Aorta (tissue), 5 donors: ENCODE results near the gene NR1D2. TPM values are rescaled to one million over a fixed set of nuclear protein-coding genes. Genes with fewer than 3 reads are reported as not detected.

Experiments
- ATAC-seq: fragments of 200-7000 bp; cut with Tn5 transposase; one replicate; pipeline ENCODE4 v1.9.1; 2022; ENCODE audit warnings: moderate library complexity; ENCODE audit not compliant: low FRiP score
- DNase-seq, 2 donors: peaks; one replicate each; pipeline ENCODE4 v3.0.0-alpha.2; 2020
- H3K27ac ChIP-seq, 2 donors: one replicate each; pipeline ENCODE4 v1.5.1; 2013; ENCODE audit warnings: low read length in 2 of 2, mild to moderate bottlenecking in 2 of 2, moderate library complexity in 2 of 2, control low read depth in 1 of 2, inconsistent platforms in 1 of 2, low read depth in 1 of 2
- H3K27me3 ChIP-seq, 2 donors: one replicate each; pipeline ENCODE4 v1.6.1; 2013; ENCODE audit warnings: control low read depth in 1 of 2, low read length in 1 of 2, mild to moderate bottlenecking in 1 of 2, moderate library complexity in 1 of 2; ENCODE audit not compliant: insufficient read depth in 2 of 2, control insufficient read depth in 1 of 2
- H3K36me3 ChIP-seq, 2 donors: one replicate each; pipeline ENCODE4 v1.6.1; 2013; ENCODE audit warnings: control low read depth in 1 of 2, low read length in 1 of 2, mild to moderate bottlenecking in 1 of 2; ENCODE audit not compliant: insufficient read depth in 2 of 2, control insufficient read depth in 1 of 2
- H3K4me1 ChIP-seq, 2 donors: one replicate each; pipeline ENCODE4 v1.6.1; 2013; ENCODE audit warnings: low read length in 2 of 2, control low read depth in 1 of 2, mild to moderate bottlenecking in 1 of 2, moderate library complexity in 1 of 2; ENCODE audit not compliant: insufficient read depth in 2 of 2, control insufficient read depth in 1 of 2
- H3K4me3 ChIP-seq, 2 donors: one replicate each; pipeline ENCODE4 v1.5.1; 2013; ENCODE audit warnings: low read length in 2 of 2, control low read depth in 1 of 2, mild to moderate bottlenecking in 1 of 2
- H3K9me3 ChIP-seq: one replicate; pipeline ENCODE4 v1.6.1; 2013; ENCODE audit warnings: mild to moderate bottlenecking, low read length; ENCODE audit not compliant: control insufficient read depth
- WGBS, 2 donors: extraction: QIAGEN DNeasy Blood & Tissue Kit; methylation state at CpG; one replicate each; pipeline ENCODE4 v1.1.7; 2013; 5-methylcytosine and 5-hydroxymethylcytosine counted together
- intact Hi-C, 2 donors: fragments of 100-400 bp; cut with DNase I; formaldehyde crosslinking; loops; one replicate each; pipeline versions ENCODE4 v1.14.2 to v1.15.0; 2022
- polyA plus RNA-seq, 2 donors: library from polyadenylated mRNA; stranded (reverse); fragments of 200-250 nt; gene quantifications; one replicate each; pipeline ENCODE4 v1.2.3, GENCODE V29; 2013
- total RNA-seq, 2 donors: library from RNA; stranded (reverse); fragmentation: NEBNext Ultra II Directional; extraction: Animal tissue kit (Norgen Biotek cat#: 25700); gene quantifications; one replicate each; pipeline ENCODE4 v1.2.1, GENCODE V29; 2021
- donor health status: healthy with polysubstance abuse.
- donor health status: Bipolar disorder and iron deficiency.
- donor health status: DM: no; HTN: no; CAD: no.
- donor health status: DM: no; HTN: no; CAD: no.
- donor health status: DM: yes; HTN: yes; CAD: no.

The NR1D2 gene
- total and polyA plus RNA-seq, 4 donors, result 16.3 to 61.1 (median 22.6) TPM

GRCh38 chr3:23921052-23921511 lies 24.0 kb upstream of the NR1D2 start:
- WGBS, 2 donors, result 86 to 89% methylated on average over 3 of the region's 3 CpGs
- ATAC-seq (no peak), DNase-seq (no peak)
- no peak overlapping the region for H3K27ac ChIP-seq
- intact Hi-C loops, result loop anchor here in 1 of 2 donors (10.0 kb wide), 1 partner anchor 64 kb away; no protein-coding TSS in a partner anchor
- peaks cover 0 to 4% of the 10 kb centered on the region in 2 donors for H3K36me3 ChIP-seq
- H3K4me3 ChIP-seq, result no peak overlapping the region
- H3K9me3 ChIP-seq, result no peaks in the 10 kb centered on the region
- no peaks in the 10 kb centered on the region for H3K27me3 ChIP-seq
- no peaks in the 10 kb centered on the region for H3K4me1 ChIP-seq

- WGBS, 2 donors, result 34 to 37% methylated on average over 2 of the region's 2 CpGs
- Histone ChIP-seq H3K27me3 (no peaks in the 10 kb centered on the region), H3K27ac (no peak overlapping the region), H3K4me1 (no peaks in the 10 kb centered on the region), H3K4me3 (no peak overlapping the region), H3K9me3 (no peaks in the 10 kb centered on the region), H3K36me3 (peaks cover 0 to 4% of the 10 kb centered on the region in 2 donors)
- ATAC-seq, result no peak
- intact Hi-C loops, result loop anchor here in 1 of 2 donors (10.0 kb wide), 1 partner anchor 61 kb away; no protein-coding TSS in a partner anchor
- DNase-seq, result no peak
These were observed 21.3 kb upstream of the NR1D2 start for GRCh38 chr3:23923786-23924185.

GRCh38 chr3:23926246-23926645 lies 18.8 kb upstream of the NR1D2 start:
- Histone ChIP-seq H3K27me3 (no peaks in the 10 kb centered on the region), H3K4me1 (no peaks in the 10 kb centered on the region), H3K9me3 (no peaks in the 10 kb centered on the region), H3K36me3 (no peaks in the 10 kb centered on the region), H3K27ac (no peak overlapping the region), H3K4me3 (no peak overlapping the region)
- ATAC-seq, result no peak
- intact Hi-C loops, result loop anchor here in 1 of 2 donors (10.0 kb wide), 1 partner anchor 59 kb away; no protein-coding TSS in a partner anchor
- DNase-seq, result no peak
- 97 to 98% methylated on average over 7 of the region's 7 CpGs for WGBS, 2 donors

DNA sequence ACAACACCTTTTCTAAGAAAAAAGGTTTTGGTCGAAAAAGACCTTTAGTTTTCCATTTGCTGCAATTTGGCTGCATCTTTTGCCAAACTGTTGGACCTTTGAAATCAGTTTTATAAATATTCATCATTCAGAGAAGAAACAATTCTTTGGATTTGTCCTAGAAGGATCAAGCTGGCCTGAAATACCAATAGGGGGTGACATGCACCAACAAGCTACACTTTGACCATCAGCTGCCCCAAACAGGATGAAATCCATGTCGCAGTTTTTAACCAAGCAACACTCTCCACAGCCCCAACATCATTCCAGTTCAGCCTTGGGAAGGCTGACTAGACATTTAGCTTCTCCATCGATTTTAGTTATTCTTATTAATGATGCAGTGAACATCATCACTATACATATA lies 18.4 kb upstream of the NR1D2 start:
- H3K36me3 ChIP-seq, result no peaks in the 10 kb centered on the region
- H3K27me3 ChIP-seq, result no peaks in the 10 kb centered on the region
- DNase-seq, result no peak
- no peak for ATAC-seq
- no peak overlapping the region for H3K4me3 ChIP-seq
- 58 to 72% methylated on average over 3 of the region's 3 CpGs for WGBS, 2 donors
- no peaks in the 10 kb centered on the region for H3K4me1 ChIP-seq
- H3K27ac ChIP-seq, result no peak overlapping the region
- intact Hi-C loops, result loop anchor here in 1 of 2 donors (10.0 kb wide), 1 partner anchor 58 kb away; no protein-coding TSS in a partner anchor
- H3K9me3 ChIP-seq, result no peaks in the 10 kb centered on the region

GRCh38 chr3:23928524-23928923 lies 16.6 kb upstream of the NR1D2 start:
- DNase-seq (no peak), ATAC-seq (no peak)
- H3K9me3 ChIP-seq, result no peaks in the 10 kb centered on the region
- H3K27ac ChIP-seq, result no peak overlapping the region
- intact Hi-C loops, result loop anchor here in 1 of 2 donors (10.0 kb wide), 1 partner anchor 56 kb away; no protein-coding TSS in a partner anchor
- H3K4me1 ChIP-seq, result no peaks in the 10 kb centered on the region
- no peaks in the 10 kb centered on the region for H3K27me3 ChIP-seq
- H3K4me3 ChIP-seq, result no peak overlapping the region
- 85 to 90% methylated on average over 7 to 8 of the region's 8 CpGs for WGBS, 2 donors
- no peaks in the 10 kb centered on the region for H3K36me3 ChIP-seq

- no peak overlapping the region for H3K4me3 ChIP-seq
- H3K27me3 ChIP-seq, result no peaks in the 10 kb centered on the region
- no peaks in the 10 kb centered on the region for H3K4me1 ChIP-seq
- 83 to 84% methylated on average over 3 of the region's 3 CpGs for WGBS, 2 donors
- no peak overlapping the region for H3K27ac ChIP-seq
- ATAC-seq (no peak), DNase-seq (no peak)
- intact Hi-C loops, result no loop called here
- H3K9me3 ChIP-seq, result no peaks in the 10 kb centered on the region
- H3K36me3 ChIP-seq, result no peaks in the 10 kb centered on the region
These were observed 13.5 kb upstream of the NR1D2 start for GRCh38 chr3:23931597-23931996.

DNA sequence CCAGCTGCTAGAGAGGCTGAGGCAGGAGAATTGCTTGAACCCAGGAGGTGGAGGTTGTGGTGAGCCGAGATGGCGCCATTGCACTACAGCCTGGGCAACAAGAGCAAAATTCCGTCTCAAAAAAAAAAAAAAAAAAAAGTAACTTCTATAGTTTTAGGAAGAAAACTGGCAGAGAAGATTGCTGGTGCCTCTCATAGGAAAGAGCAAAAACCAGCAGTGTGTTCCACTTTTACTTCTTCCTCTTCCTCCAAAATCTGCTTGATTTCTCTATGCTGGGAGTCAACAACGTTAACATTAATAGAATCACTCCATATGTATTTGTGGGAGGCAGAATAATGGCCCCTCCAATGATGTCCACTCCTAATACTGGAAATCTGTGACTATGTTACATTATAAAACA lies 12.5 kb upstream of the NR1D2 start:
- H3K4me3 ChIP-seq, result no peak overlapping the region
- no peaks in the 10 kb centered on the region for H3K36me3 ChIP-seq
- no peak for DNase-seq
- H3K9me3 ChIP-seq, result no peaks in the 10 kb centered on the region
- no peak overlapping the region for H3K27ac ChIP-seq
- H3K4me1 ChIP-seq, result no peaks in the 10 kb centered on the region
- 91 to 92% methylated on average over 4 of the region's 4 CpGs for WGBS, 2 donors
- intact Hi-C loops, result no loop called here
- no peaks in the 10 kb centered on the region for H3K27me3 ChIP-seq
- no peak for ATAC-seq

GRCh38 chr3:23934253-23934652 lies 10.8 kb upstream of the NR1D2 start:
- Histone ChIP-seq H3K4me1 (no peaks in the 10 kb centered on the region), H3K27ac (no peak overlapping the region), H3K27me3 (no peaks in the 10 kb centered on the region), H3K4me3 (no peak overlapping the region), H3K36me3 (no peaks in the 10 kb centered on the region), H3K9me3 (no peaks in the 10 kb centered on the region)
- intact Hi-C loops, result no loop called here
- WGBS, 2 donors, result 65 to 66% methylated on average over 4 of the region's 4 CpGs
- ATAC-seq, result no peak
- no peak for DNase-seq

DNA sequence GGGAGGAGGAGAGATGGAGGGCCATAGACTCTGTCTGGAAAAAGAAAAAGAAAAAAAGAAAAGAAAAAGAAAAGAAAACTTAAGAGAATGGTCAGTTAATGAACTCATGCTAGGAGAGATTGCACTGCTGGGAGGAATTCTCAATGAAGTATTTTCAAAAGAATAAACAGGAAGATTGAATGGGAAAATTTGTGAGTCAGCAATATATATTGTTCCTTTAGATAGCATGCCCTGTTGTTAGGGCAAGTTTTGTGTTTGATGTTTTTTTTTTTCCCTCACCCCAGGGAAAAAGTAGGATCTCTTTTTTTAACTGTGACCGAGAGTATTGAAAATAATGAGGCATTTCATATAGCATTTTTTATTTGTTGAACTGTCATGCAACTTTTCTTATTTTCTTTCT lies 7.8 kb upstream of the NR1D2 start:
- Histone ChIP-seq H3K36me3 (no peaks in the 10 kb centered on the region), H3K27me3 (no peaks in the 10 kb centered on the region), H3K4me1 (no peaks in the 10 kb centered on the region), H3K27ac (no peak overlapping the region), H3K9me3 (no peaks in the 10 kb centered on the region), H3K4me3 (no peak overlapping the region)
- WGBS, 2 donors, result 87 to 96% methylated on average over 1 of the region's 1 CpG
- ATAC-seq (no peak), DNase-seq (no peak)
- intact Hi-C loops, result no loop called here
